Activated naive CD4-positive, alpha-beta T cell treated with Interleukin-2 at 50 U/mL for 16 hours (primary cell): ENCODE results near the gene SLC2A4.
A peak's percentile ranks its signal among the peaks of the same experiment; 100 is the strongest.
"Not testable (repeated sequence)": the region's sequence is repeated elsewhere in the genome, so short reads cannot be mapped to it uniquely, and the experiment has no call there.

Experiments used
- DNase-seq: peaks from one replicate; pipeline ENCODE4 v3.0.0-alpha.2; 2020

The SLC2A4 gene

DNA sequence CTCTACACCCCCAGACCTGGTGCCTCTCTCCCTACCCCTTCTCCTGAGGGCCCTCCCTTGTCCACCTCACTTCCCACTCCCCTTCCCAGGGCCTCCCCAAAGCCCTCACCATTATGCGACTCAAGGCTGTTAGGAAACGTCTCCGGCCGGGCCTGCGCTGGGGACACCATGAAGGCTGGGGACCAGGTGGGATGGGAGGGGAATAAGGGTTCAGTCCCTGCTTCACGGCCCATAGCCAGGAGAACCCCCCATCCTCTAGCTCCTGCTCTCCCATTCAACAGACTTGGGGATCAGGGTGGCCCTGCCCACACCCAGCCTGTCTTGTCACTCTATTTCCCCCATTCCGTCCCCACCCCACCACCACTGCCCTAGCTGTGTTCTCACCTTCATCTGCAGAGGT, 45.5 kb downstream of the SLC2A4 start:
- DNase-seq, result no peak

GRCh38 chr17:7327501-7327900, 46.0 kb downstream of the SLC2A4 start:
- no peak for DNase-seq

GRCh38 chr17:7328009-7328408, 46.5 kb downstream of the SLC2A4 start:
- no peak for DNase-seq

GRCh38 chr17:7328840-7329373, 47.4 kb downstream of the SLC2A4 start, which contains the start of gene NEURL4:
TSS of gene NEURL4 (minus strand) at chr17:7329335. CDS start at chr17:7329312, 23 bp downstream.
- DNase-seq, result no peak

DNA sequence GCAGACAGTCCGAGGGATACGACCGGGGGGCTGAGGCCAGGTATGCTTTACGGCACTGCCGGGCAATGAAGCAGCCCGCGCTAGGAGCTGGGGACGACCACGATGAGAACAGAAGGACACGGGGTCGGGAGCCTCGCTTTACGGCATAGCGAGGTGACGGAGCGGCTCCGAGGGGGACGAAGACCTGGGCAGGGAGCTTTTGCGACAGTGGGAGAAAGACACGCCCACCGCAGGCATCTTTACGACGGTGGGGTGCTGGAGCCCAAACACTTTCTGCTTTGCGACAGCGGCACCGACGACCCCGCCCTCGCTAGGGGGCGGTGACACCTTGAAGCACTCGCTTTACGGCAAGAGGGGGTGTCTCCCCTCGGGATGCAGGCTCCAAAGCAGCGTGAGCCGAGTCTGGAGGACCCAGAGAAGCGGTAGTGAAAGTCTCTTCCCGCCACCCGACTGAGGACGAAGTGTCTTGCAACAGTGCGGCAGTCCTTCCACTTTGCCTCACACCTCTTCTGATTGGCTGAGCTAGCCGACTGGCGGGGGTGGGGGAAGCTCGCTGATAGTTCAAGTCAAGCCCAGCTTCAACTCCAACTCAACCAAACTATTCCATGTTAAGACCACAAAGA, 48.0 kb downstream of the SLC2A4 start:
- DNase-seq, result peak; percentile 96

GRCh38 chr17:7329997-7330637, 48.6 kb downstream of the SLC2A4 start:
- DNase-seq, result peak; percentile 82

DNA sequence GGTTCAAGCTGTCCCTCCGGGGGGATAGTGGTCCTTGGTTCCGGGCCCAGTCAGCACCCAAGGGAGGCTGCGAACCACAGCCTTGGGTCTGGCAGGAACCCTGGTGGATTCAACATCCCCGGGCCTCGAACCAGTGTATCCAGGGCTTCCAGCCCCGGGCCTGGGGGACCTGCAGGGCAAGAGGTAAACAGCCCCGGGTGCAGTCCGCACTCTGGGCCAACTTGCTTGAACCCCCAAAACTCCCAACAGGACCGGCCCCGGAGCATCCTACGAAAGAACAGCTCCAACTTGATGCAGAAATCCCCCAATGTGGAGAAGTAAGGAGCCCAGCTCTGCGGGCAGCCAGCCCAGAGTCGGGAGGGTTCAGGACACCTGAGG, 49.1 kb downstream of the SLC2A4 start:
- DNase-seq, result no peak

GRCh38 chr17:7332111-7332510, 50.6 kb downstream of the SLC2A4 start:
- DNase-seq, result no peak

DNA sequence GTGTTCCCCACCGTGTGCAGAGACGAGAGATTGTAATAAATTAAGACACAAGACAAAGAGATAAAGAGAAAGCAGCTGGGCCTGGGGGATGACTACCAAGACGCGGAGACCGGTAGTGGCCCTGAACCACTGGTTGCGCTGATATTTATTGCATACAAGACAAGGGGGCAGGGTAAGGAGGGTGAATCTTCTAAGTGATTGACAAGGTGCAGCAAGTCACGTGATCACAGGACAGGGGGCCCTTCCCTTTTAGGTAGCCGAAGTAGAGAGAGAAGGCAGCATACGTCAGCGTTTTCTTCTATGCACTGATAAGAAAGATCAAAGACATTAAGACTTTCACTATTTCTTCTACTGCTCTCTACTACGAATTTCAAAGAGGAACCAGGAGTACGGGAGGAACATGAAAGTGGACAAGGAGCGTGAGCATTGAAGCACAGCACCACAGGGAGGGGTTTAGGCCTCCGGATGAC, 51.1 kb downstream of the SLC2A4 start:
- DNase-seq, result not testable (repeated sequence)

DNA sequence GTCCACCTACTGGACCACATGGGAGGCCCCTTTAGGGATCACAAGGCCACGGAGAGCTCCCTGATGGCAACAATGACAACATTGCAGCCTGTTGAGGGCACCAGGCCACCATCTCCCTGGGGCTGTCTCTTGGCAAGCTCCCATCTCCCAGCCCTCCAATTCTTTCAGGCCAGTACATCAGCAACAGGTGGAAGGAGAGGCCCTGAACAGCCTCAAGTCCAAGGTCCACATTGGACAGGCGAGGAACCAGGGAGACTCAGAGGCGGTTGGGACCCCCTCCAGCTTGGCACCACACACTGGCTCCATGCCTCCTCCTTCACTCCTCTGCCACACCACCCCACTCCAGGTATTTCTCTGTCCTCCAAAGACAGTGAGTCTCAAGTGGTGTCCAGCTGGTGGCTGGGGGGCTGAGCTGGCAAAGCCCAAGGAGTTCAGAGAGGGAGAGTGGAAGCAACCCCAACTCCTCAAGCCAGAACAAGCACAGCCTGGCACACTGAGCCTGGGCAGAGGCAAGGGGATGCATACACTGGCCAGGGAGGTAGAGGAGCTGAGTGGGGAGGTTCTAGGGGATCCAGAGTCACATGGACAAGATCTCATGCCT, 53.5 kb downstream of the SLC2A4 start:
- no peak for DNase-seq

- DNase-seq, result not testable (repeated sequence)
Observed at GRCh38 chr17:7335765-7336164, 54.2 kb downstream of the SLC2A4 start.

GRCh38 chr17:7336240-7337175, 55.0 kb downstream of the SLC2A4 start, which contains the start of gene ACAP1:
TSS of gene ACAP1 (plus strand) at chr17:7336529. CDS start at chr17:7336735, 206 bp downstream.
- DNase-seq, result peak; percentile 86

DNA sequence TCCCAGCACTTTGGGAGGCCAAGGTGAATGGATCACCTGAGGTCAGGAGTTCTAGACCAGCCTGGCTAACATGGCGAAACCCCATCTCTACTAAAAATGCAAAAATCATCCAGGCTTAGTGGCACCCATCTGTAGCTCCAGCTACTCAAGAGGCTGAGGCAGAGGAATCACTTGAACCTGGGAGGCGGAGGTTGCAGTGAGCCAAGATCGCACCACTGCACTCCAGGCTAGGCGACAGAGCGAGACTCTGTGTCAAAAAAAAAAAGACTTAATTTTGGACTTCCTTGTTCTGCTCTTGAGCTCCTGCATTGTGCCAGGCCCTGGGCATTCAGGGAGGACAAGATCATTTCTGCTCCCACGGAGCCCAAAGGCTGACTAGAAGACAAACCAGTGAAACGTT, 56.1 kb downstream of the SLC2A4 start:
- not testable (repeated sequence) for DNase-seq
